ENCODE measurements around the gene ECT2L.

Gene ECT2L

GRCh38 chr6:138800377-138801150 lies 4.7 kb downstream of the ECT2L start (continued):
- TF ChIP-seq POU6F1 (CRISPR knock-in tag; IDR thresholded peaks at IDR 0.05; ENCODE audit: borderline replicate concordance, low read depth) (no peak; the same call in 1 of the 2 replicates), ZNF70 (CRISPR knock-in tag; IDR thresholded peaks at IDR 0.05) (no peak), PATZ1 (CRISPR knock-in tag; IDR thresholded peaks at IDR 0.05; ENCODE audit: borderline replicate concordance) (peak; percentile 95; the same call in 1 of the 2 replicates), TSHZ2 (CRISPR knock-in tag; IDR thresholded peaks at IDR 0.05) (peak; percentile 82; the same call in 1 of the 2 replicates), TCF4 (CRISPR knock-in tag; IDR thresholded peaks at IDR 0.05; ENCODE audit: borderline replicate concordance) (peak; percentile 73; the same call in 1 of the 2 replicates), PPARA (CRISPR knock-in tag; IDR thresholded peaks at IDR 0.05; ENCODE audit: borderline replicate concordance) (no peak)

GRCh38 chr6:138803331-138803730 lies 7.4 kb downstream of the ECT2L start:
- ATAC-seq, result no peak
- no peak for TF ChIP-seq POU6F1 (CRISPR knock-in tag; IDR thresholded peaks at IDR 0.05; ENCODE audit: borderline replicate concordance, low read depth)
- no peak for TF ChIP-seq TCF4 (CRISPR knock-in tag; IDR thresholded peaks at IDR 0.05; ENCODE audit: borderline replicate concordance)
- no peak for TF ChIP-seq ZNF8 (CRISPR knock-in tag; IDR thresholded peaks at IDR 0.05)
- no peak for TF ChIP-seq TOX (CRISPR knock-in tag; IDR thresholded peaks at IDR 0.05; ENCODE audit: borderline replicate concordance)
- TF ChIP-seq OSR1 (CRISPR knock-in tag; IDR thresholded peaks at IDR 0.05), result no peak
- TF ChIP-seq CREB5 (CRISPR knock-in tag; IDR thresholded peaks at IDR 0.05; ENCODE audit: low read depth), result no peak
- no peak for TF ChIP-seq SNAI2 (CRISPR knock-in tag; IDR thresholded peaks at IDR 0.05)
- TF ChIP-seq ZC3H10 (CRISPR knock-in tag; IDR thresholded peaks at IDR 0.05), result no peak
- no peak for TF ChIP-seq PPARA (CRISPR knock-in tag; IDR thresholded peaks at IDR 0.05; ENCODE audit: borderline replicate concordance)
- no peak for TF ChIP-seq ZNF70 (CRISPR knock-in tag; IDR thresholded peaks at IDR 0.05)
- TF ChIP-seq ARNTL (CRISPR knock-in tag; IDR thresholded peaks at IDR 0.05; ENCODE audit: borderline replicate concordance, low read depth), result no peak
- no peak for TF ChIP-seq CSRNP3 (CRISPR knock-in tag; IDR thresholded peaks at IDR 0.05)
- no peak for TF ChIP-seq PATZ1 (CRISPR knock-in tag; IDR thresholded peaks at IDR 0.05; ENCODE audit: borderline replicate concordance)
- TF ChIP-seq BACH2 (CRISPR knock-in tag; IDR thresholded peaks at IDR 0.05; ENCODE audit: borderline replicate concordance), result no peak
- no peak for TF ChIP-seq RARB (CRISPR knock-in tag; IDR thresholded peaks at IDR 0.05)
- TF ChIP-seq CSDC2 (CRISPR knock-in tag; IDR thresholded peaks at IDR 0.05), result no peak
- TF ChIP-seq ZFP30 (CRISPR knock-in tag; IDR thresholded peaks at IDR 0.05), result no peak

Measured in SK-N-SH treated with all-trans-retinoic acid at 6 μM for 48 hours (cell line).